HL-60/S4 (cell line): ENCODE data around the gene PCCA.

Experiments used
- in situ Hi-C: fragments of 300-500 bp; cut with MboI; formaldehyde crosslinking; loops from 2 replicates; pipeline ENCODE4 v1.14.3; 2022; ENCODE audit warnings: low sequenced_read_pairs

PCCA gene

DNA sequence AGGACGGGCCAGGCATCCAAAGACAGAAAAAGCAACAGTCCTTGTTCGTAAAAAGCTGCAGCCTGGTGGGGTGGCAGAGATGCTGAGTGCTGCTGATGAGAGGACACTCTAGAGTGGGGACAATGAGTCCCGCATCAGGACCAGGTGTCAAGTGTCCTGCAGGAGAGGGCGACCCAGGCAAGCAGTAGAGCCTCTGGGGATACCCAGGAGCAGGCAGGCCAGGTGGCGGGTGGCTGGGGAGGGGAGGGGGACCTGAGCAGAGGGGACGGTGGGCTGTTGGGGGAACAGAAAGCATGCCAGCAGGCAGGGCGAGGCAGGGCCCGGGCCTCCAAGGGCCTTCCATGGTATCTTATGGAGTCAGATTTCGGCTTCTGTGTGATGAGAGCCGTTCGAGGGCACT is 463.9 kb downstream of the PCCA start:
- in situ Hi-C loops, result no loop called here

DNA sequence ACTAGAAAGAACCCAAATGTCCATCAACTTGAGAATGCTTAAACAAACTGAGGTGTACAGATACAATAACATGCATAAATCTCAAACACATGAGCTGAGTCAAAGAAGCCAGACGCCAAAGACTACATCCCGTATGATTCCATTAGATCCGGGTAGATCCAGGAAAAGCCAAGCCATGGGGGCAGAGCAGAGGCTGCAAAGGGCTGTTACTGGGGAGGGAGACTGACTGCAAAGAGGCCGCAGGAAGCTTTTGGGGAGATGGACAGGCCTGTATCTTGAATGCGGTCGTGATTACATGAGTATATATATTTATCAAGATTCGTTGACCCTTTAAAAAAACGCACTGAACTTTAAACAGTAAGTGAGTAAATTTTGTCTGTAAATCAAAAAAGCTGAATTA is 471.0 kb downstream of the PCCA start:
- in situ Hi-C loops, result no loop called here

DNA sequence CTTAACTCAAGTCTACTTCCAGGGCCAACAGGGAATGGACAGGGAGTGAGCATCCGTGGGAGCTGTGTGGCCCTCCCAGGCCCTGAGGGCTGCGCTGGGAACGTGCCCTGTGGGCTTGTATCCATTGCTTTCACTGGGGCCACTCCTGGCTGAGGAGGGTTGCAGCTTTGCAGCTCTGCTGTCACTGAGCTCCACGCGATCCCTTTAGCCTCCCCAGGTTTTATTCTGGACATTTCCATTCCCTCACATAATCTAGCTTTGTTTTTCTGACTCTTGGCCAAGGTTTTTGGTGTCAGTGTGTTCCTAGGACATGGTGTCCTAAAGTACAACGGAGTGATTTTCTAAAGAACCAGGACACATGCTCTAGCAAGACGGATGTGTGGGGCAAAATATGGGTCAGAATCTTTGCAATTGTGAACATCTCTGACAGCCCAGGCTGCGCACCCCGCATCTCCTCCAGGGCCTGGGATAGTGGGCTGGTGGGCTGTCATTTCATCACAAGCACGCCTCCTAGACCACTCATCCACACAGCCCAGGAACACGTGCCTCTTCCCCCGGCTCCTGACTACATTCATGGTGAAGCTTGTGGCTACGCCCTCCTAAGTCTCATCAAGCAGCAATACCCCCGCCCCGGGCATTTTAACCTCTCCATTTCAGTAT is 471.7 kb downstream of the PCCA start:
- in situ Hi-C loops, result no loop called here

DNA sequence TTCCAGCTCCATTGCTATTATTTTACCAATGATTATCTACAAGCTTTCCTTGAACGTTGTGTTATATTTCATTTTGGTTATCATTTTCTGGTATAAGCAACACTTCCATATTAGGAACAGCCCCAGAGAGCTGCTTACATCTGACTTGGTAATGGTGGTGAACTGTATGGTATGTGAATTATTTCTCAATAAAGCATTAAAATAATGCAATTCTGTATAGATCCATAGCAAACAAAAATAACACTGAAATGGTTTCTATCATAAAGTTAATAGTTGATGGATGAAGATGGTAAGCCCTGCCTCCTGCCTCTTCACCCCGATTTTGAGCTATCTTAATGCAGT is 472.2 kb downstream of the PCCA start:
- in situ Hi-C loops, result no loop called here

- in situ Hi-C loops, result no loop called here
These were observed 472.8 kb downstream of the PCCA start for GRCh38 chr13:100561599-100562204.

- in situ Hi-C loops, result no loop called here
These were observed 474.9 kb downstream of the PCCA start for GRCh38 chr13:100563779-100564178.

GRCh38 chr13:100564444-100565223 is 475.7 kb downstream of the PCCA start:
- in situ Hi-C loops, result no loop called here

- in situ Hi-C loops, result no loop called here
These were observed 476.4 kb downstream of the PCCA start for GRCh38 chr13:100565286-100565685.

GRCh38 chr13:100566543-100566942 is 477.6 kb downstream of the PCCA start:
- in situ Hi-C loops, result no loop called here

- in situ Hi-C loops, result no loop called here
These were observed 484.2 kb downstream of the PCCA start for GRCh38 chr13:100573121-100573520.

GRCh38 chr13:100577239-100577638 is 488.3 kb downstream of the PCCA start:
- in situ Hi-C loops, result loop anchor here (25.0 kb wide), 1 partner anchor 535 kb away; no protein-coding TSS in a partner anchor
